Neural progenitor cell (in vitro differentiated cells): ENCODE data around the gene TRRAP.

Experiments used
- CTCF ChIP-seq: fragments of 200-600 bp; sonication (generic); IDR thresholded peaks from 2 replicates; pipeline ENCODE4 v1.5.1; 2017; ENCODE audit warnings: antibody characterized with exemption, mild to moderate bottlenecking
- EZH2 ChIP-seq: fragments of 200-600 bp; sonication (generic); IDR thresholded peaks from 2 replicates; pipeline ENCODE4 v1.6.1; 2017; ENCODE audit warnings: antibody characterized with exemption, mild to moderate bottlenecking, moderate library complexity
- EZH2phosphoT487 ChIP-seq: fragments of 200-600 bp; sonication (generic); IDR thresholded peaks from 2 replicates; pipeline ENCODE4 v1.6.1; 2017; ENCODE audit warnings: antibody characterized with exemption

GRCh38 chr7:98984126-98984525 is 105.8 kb downstream of the TRRAP start:
- no peak for TF ChIP-seq CTCF
- no peak for TF ChIP-seq EZH2
- no peak for TF ChIP-seq EZH2phosphoT487
